NCI-H2196 treated with DMSO at 0.1 percent for 48 hours (cell line): ENCODE measurements around the gene MCC.

Experiments
- DNase-seq: peaks from one replicate; lab custom pipeline; 2025; ENCODE audit not compliant: unreplicated experiment; lab: John Stamatoyannopoulos, UW

MCC gene

GRCh38 chr5:113230711-113231652, 257.3 kb downstream of the MCC start:
- DNase-seq, result no peak

GRCh38 chr5:113227798-113228197, 260.5 kb downstream of the MCC start:
- no peak for DNase-seq

- no peak for DNase-seq
Measured at GRCh38 chr5:113226116-113226736, 262.0 kb downstream of the MCC start.

GRCh38 chr5:113225259-113225658, 263.0 kb downstream of the MCC start:
- DNase-seq, result no peak

- no peak for DNase-seq
Measured at GRCh38 chr5:113224605-113225065, 263.6 kb downstream of the MCC start.

GRCh38 chr5:113223831-113224604, 264.2 kb downstream of the MCC start:
- no peak for DNase-seq

- no peak for DNase-seq
Measured at GRCh38 chr5:113223315-113223714, 264.9 kb downstream of the MCC start.

GRCh38 chr5:113221294-113222176, 266.7 kb downstream of the MCC start:
- DNase-seq, result no peak

GRCh38 chr5:113219695-113220094, 268.6 kb downstream of the MCC start:
- DNase-seq, result no peak

GRCh38 chr5:113218906-113219517, 269.2 kb downstream of the MCC start:
- DNase-seq, result no peak

- DNase-seq, result no peak
Measured at GRCh38 chr5:113218200-113218599, 270.1 kb downstream of the MCC start.

GRCh38 chr5:113217619-113218184, 270.6 kb downstream of the MCC start:
- no peak for DNase-seq

- DNase-seq, result no peak
Measured at GRCh38 chr5:113216545-113216944, 271.7 kb downstream of the MCC start.

GRCh38 chr5:113215401-113216060, 272.7 kb downstream of the MCC start:
- DNase-seq, result no peak

- no peak for DNase-seq
Measured at GRCh38 chr5:113214606-113215323, 273.5 kb downstream of the MCC start.

GRCh38 chr5:113213551-113214425, 274.5 kb downstream of the MCC start:
- no peak for DNase-seq

- no peak for DNase-seq
Measured at GRCh38 chr5:113212244-113212920, 275.9 kb downstream of the MCC start.
